ENCODE results near the gene RIPK4. TPM values are rescaled to one million over a fixed set of nuclear protein-coding genes. Genes with fewer than 3 reads are reported as not detected.

RIPK4 gene
- total and polyA plus RNA-seq, 2 experiments from 2014 or later: 0.46 to 0.54 TPM

DNA sequence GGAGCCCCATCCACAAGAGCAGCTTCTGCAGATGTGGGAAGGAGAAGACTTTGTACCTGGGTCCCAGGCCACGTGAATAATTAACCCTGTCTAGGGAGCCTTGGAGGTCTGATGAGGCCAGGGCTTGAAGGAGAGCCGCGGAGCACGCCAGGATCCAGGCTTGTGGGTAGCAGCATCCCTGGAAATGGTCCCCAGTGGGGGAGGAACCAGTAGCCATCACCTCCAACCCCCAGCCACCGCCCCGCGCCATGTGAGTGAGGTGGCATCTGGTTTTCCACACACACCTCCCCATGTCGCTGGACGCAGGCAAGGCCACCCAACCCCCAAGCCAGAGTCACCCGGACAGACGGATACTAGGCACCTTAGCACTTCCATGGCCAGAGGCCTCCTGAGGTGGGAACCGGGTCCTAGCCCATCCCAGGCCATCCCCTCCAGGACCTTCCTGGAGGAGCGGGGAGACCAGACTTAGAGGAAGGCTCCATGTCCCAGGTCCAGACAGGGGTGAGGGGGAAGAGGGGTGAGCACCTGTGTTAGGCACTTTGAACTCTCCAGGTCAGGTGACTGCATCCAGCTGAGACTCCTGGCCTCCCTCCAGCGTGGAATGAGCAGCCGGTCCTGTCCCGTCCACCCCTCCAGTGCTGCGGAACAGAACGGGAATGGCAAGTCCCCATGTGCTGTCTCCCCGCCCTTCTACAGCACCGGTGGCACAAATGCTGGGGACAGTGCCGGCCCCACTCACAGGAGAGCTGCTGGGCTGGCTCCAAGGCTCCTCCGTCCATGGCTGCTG, 53.2 kb downstream of the RIPK4 start:
- no peaks in the 10 kb centered on the region for H3K27me3 ChIP-seq (replicated peaks; ENCODE audit: insufficient read depth)

DNA sequence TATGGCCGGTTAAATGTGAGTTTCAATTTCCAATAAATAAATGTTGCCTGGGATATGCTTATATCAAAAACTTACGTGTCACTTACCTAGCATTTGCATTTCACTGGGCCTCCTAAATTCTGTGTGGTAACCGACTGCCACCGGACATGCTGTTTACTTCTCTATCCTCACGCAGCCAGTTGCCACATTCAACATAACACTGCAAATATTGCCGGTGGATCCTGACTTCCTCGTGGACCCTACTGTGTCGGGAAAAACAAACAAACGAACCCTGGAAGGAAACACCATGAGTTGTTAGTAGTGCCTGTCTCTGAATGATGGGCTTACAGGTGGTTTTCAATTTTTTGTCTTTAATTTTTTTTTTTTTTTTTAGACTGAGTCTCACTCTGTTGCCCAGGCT, 54.1 kb downstream of the RIPK4 start:
- no peak overlapping the region for H2AFZ ChIP-seq
- H3K27ac ChIP-seq: no peak overlapping the region
- no peaks in the 10 kb centered on the region for H3K9me2 ChIP-seq (ENCODE audit: insufficient read depth)
- no peaks in the 10 kb centered on the region for H3K4me1 ChIP-seq (ENCODE audit: insufficient read depth)
- no peaks in the 10 kb centered on the region for H4K20me1 ChIP-seq (ENCODE audit: insufficient read depth)
- no peak for DNase-seq
- H3K4me3 ChIP-seq: no peak overlapping the region
- 71 to 75% methylated on average over 9 of the region's 9 CpGs for WGBS, 2 experiments (ENCODE audit: low coverage in 1 of 2, low lambda C conversion rate in 2 of 2, missing lambda C conversion rate in 2 of 2)
- no peaks in the 10 kb centered on the region for H3K79me2 ChIP-seq (ENCODE audit: insufficient read depth)
- in situ Hi-C loops (cut with MboI): no loop called here
- H3K9me3 ChIP-seq (ENCODE audit: low read depth): no peaks in the 10 kb centered on the region
- no peak overlapping the region for H3K4me2 ChIP-seq (ENCODE audit: unreplicated experiment)
- TF ChIP-seq EZH2 (IDR thresholded peaks at IDR 0.05; ENCODE audit: insufficient read depth, poor library complexity, severe bottlenecking) (no peak), EZH2phosphoT487 (IDR thresholded peaks at IDR 0.05; ENCODE audit: insufficient read depth, low read depth) (no peak)
- no peak overlapping the region for H3K9ac ChIP-seq
- no peaks in the 10 kb centered on the region; the same call in 1 of the 2 replicates for H3K27me3 ChIP-seq (replicated peaks; ENCODE audit: insufficient read depth)
- no peaks in the 10 kb centered on the region for H3F3A ChIP-seq (ENCODE audit: insufficient read depth)
- H3K36me3 ChIP-seq (ENCODE audit: low read depth): no peaks in the 10 kb centered on the region

More for the DNA sequence above, 53.2 kb downstream of the RIPK4 start:
- no peaks in the 10 kb centered on the region for H3F3A ChIP-seq (ENCODE audit: insufficient read depth)
- H3K9me3 ChIP-seq (ENCODE audit: low read depth): no peaks in the 10 kb centered on the region
- no peak overlapping the region for H3K4me3 ChIP-seq
- H3K27ac ChIP-seq: no peak overlapping the region
- no peaks in the 10 kb centered on the region for H3K4me1 ChIP-seq (ENCODE audit: insufficient read depth)
- no peak for TF ChIP-seq EZH2 (IDR thresholded peaks at IDR 0.05; ENCODE audit: insufficient read depth, poor library complexity, severe bottlenecking)
- no peak for TF ChIP-seq EZH2phosphoT487 (IDR thresholded peaks at IDR 0.05; ENCODE audit: insufficient read depth, low read depth)
- H2AFZ ChIP-seq: no peak overlapping the region
- H3K79me2 ChIP-seq (ENCODE audit: insufficient read depth): no peaks in the 10 kb centered on the region
- 66 to 73% methylated on average over 22 of the region's 22 CpGs for WGBS, 2 experiments (ENCODE audit: low coverage in 1 of 2, low lambda C conversion rate in 2 of 2, missing lambda C conversion rate in 2 of 2)
- in situ Hi-C loops (cut with MboI): no loop called here
- H3K36me3 ChIP-seq (ENCODE audit: low read depth): no peaks in the 10 kb centered on the region
- H3K9me2 ChIP-seq (ENCODE audit: insufficient read depth): no peaks in the 10 kb centered on the region
- H4K20me1 ChIP-seq (ENCODE audit: insufficient read depth): no peaks in the 10 kb centered on the region
- DNase-seq: no peak
- no peak overlapping the region for H3K9ac ChIP-seq
- H3K4me2 ChIP-seq (ENCODE audit: unreplicated experiment): no peak overlapping the region

DNA sequence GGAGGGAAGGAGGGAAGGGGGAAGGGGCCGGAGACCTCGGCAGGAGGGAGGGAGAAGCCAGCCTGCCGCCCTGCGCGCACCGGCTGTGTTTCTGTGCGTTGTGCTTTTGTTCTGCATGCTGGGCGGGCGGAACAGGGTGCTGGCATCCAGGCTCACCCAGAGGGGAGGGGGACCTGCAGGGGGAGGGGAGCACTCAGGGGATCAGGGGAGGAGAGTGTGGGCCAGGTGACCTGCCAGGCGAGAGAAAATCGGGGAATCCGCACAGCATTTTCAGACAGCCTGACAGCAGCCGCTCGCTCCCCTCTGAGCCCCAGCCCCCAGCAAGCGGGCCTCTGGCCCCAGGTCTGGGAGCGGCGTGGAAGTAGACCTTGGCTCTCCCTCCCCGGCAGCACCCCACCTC, 54.7 kb downstream of the RIPK4 start:
- no peaks in the 10 kb centered on the region for H3K9me3 ChIP-seq (ENCODE audit: low read depth)
- H2AFZ ChIP-seq: no peak overlapping the region
- 51 to 58% methylated on average over 4 to 18 of the region's 18 CpGs for WGBS, 2 experiments (ENCODE audit: low coverage in 1 of 2, low lambda C conversion rate in 2 of 2, missing lambda C conversion rate in 2 of 2)
- H3F3A ChIP-seq (ENCODE audit: insufficient read depth): no peaks in the 10 kb centered on the region
- in situ Hi-C loops (cut with MboI): no loop called here
- H3K36me3 ChIP-seq (ENCODE audit: low read depth): no peaks in the 10 kb centered on the region
- H3K9ac ChIP-seq: no peak overlapping the region
- DNase-seq: no peak
- H3K27ac ChIP-seq: no peak overlapping the region
- H3K79me2 ChIP-seq (ENCODE audit: insufficient read depth): no peaks in the 10 kb centered on the region
- H3K4me3 ChIP-seq: no peak overlapping the region
- no peaks in the 10 kb centered on the region for H4K20me1 ChIP-seq (ENCODE audit: insufficient read depth)
- no peak overlapping the region for H3K4me2 ChIP-seq (ENCODE audit: unreplicated experiment)
- TF ChIP-seq EZH2 (IDR thresholded peaks at IDR 0.05; ENCODE audit: insufficient read depth, poor library complexity, severe bottlenecking) (no peak), EZH2phosphoT487 (IDR thresholded peaks at IDR 0.05; ENCODE audit: insufficient read depth, low read depth) (no peak)
- H3K4me1 ChIP-seq (ENCODE audit: insufficient read depth): no peaks in the 10 kb centered on the region
- H3K27me3 ChIP-seq (replicated peaks; ENCODE audit: insufficient read depth): no peaks in the 10 kb centered on the region; the same call in 1 of the 2 replicates
- no peaks in the 10 kb centered on the region for H3K9me2 ChIP-seq (ENCODE audit: insufficient read depth)

DNA sequence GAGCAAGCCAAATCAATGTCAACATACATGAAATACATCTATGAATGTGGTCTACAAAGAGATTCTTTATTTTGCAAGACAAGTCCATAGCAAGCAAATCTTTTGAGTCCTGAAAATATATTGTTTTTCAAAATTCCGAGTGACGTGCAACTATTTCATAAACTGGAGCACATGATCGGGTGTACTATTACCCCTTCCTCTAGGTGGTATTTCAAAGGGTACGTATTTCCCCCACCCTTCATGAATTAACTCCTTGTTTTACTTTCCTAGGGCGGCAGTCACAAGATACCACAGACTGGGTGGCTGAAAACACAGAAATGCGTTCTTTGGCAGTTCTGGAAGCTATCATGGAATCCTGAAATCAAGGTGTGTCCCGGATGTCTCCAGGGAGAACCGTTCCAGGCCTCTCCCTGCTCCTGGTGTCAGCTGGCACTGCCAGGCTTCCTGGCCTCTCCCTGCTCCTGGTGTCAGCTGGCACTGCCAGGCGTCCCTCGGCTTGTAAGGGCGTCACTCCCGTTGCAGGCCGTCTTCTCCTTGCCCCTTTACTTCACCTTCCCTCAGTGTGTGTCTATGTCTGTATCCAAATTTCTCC, 55.3 kb downstream of the RIPK4 start:
- no peaks in the 10 kb centered on the region for H4K20me1 ChIP-seq (ENCODE audit: insufficient read depth)
- H3F3A ChIP-seq (ENCODE audit: insufficient read depth): no peaks in the 10 kb centered on the region
- H3K4me1 ChIP-seq (ENCODE audit: insufficient read depth): no peaks in the 10 kb centered on the region
- no peak overlapping the region for H2AFZ ChIP-seq
- no peak for DNase-seq
- H3K9me2 ChIP-seq (ENCODE audit: insufficient read depth): no peaks in the 10 kb centered on the region
- H3K4me2 ChIP-seq (ENCODE audit: unreplicated experiment): no peak overlapping the region
- H3K27ac ChIP-seq: no peak overlapping the region
- no peak overlapping the region for H3K9ac ChIP-seq
- no peaks in the 10 kb centered on the region for H3K36me3 ChIP-seq (ENCODE audit: low read depth)
- H3K9me3 ChIP-seq (ENCODE audit: low read depth): no peaks in the 10 kb centered on the region
- WGBS, 2 experiments (ENCODE audit: low coverage in 1 of 2, low lambda C conversion rate in 2 of 2, missing lambda C conversion rate in 2 of 2): 71 to 77% methylated on average over 13 of the region's 13 CpGs
- no peaks in the 10 kb centered on the region; the same call in 1 of the 2 replicates for H3K27me3 ChIP-seq (replicated peaks; ENCODE audit: insufficient read depth)
- no peaks in the 10 kb centered on the region for H3K79me2 ChIP-seq (ENCODE audit: insufficient read depth)
- no peak overlapping the region for H3K4me3 ChIP-seq
- TF ChIP-seq EZH2phosphoT487 (IDR thresholded peaks at IDR 0.05; ENCODE audit: insufficient read depth, low read depth) (no peak), EZH2 (IDR thresholded peaks at IDR 0.05; ENCODE audit: insufficient read depth, poor library complexity, severe bottlenecking) (no peak)
- in situ Hi-C loops (cut with MboI): no loop called here
